ENCODE measurements around the gene ERBIN. TPM values are rescaled to one million over a fixed set of nuclear protein-coding genes. Genes with fewer than 3 reads are reported as not detected.

ERBIN gene
- polyA plus RNA-seq, 1 donor from 2014 or later = 28.4 TPM

- Histone ChIP-seq H3K36me3 (ENCODE audit: insufficient read depth, low read length) (no peaks in the 10 kb centered on the region), H3K4me2 (ENCODE audit: low read length) (no peak overlapping the region), H3K4me3 (ENCODE audit: low read length) (no peak overlapping the region), H3K79me2 (replicated peaks; ENCODE audit: insufficient read depth, low read length) (peaks cover 80% of the 10 kb centered on the region), H3K9me2 (ENCODE audit: insufficient read depth, low read length) (no peaks in the 10 kb centered on the region), H3F3A (ENCODE audit: insufficient read depth, low read length, poor library complexity, severe bottlenecking) (no peaks in the 10 kb centered on the region), H2AFZ (ENCODE audit: low read depth, low read length) (no peak overlapping the region), H3K9me3 (ENCODE audit: low read length) (no peaks in the 10 kb centered on the region), H4K20me1 (ENCODE audit: insufficient read depth) (no peaks in the 10 kb centered on the region), H3K27ac (ENCODE audit: low read length) (no peak overlapping the region), H3K27me3 (ENCODE audit: insufficient read depth, low read depth, low read length) (no peaks in the 10 kb centered on the region), H3K9ac (ENCODE audit: low read length) (no peak overlapping the region)
- TF ChIP-seq CTCF (IDR thresholded peaks at IDR 0.05; ENCODE audit: poor library complexity, severe bottlenecking) (no peak), EP300 (conservative IDR thresholded peaks at IDR 0.05; ENCODE audit: poor library complexity, severe bottlenecking) (no peak), TAF1 (IDR thresholded peaks at IDR 0.05; ENCODE audit: low read depth) (no peak), RAD21 (conservative IDR thresholded peaks at IDR 0.05) (no peak), REST (IDR thresholded peaks at IDR 0.05; ENCODE audit: borderline replicate concordance) (no peak), EZH2 (IDR thresholded peaks at IDR 0.05; ENCODE audit: borderline replicate concordance, insufficient read depth, low read length, poor library complexity, severe bottlenecking) (no peak), SMC3 (conservative IDR thresholded peaks at IDR 0.05; ENCODE audit: poor library complexity) (no peak), POLR2AphosphoS5 (IDR thresholded peaks at IDR 0.05) (no peak), MXI1 (conservative IDR thresholded peaks at IDR 0.05; ENCODE audit: poor library complexity, severe bottlenecking) (no peak)
Measured at GRCh38 chr5:65952259-65952658, 25.9 kb downstream of the ERBIN start.

- no peak overlapping the region for H3K27ac ChIP-seq (ENCODE audit: low read length)
- no peak overlapping the region for H2AFZ ChIP-seq (ENCODE audit: low read depth, low read length)
- no peak overlapping the region for H3K4me2 ChIP-seq (ENCODE audit: low read length)
- no peak overlapping the region for H3K4me3 ChIP-seq (ENCODE audit: low read length)
- TF ChIP-seq EP300 (conservative IDR thresholded peaks at IDR 0.05; ENCODE audit: poor library complexity, severe bottlenecking) = no peak
- TF ChIP-seq SMC3 (conservative IDR thresholded peaks at IDR 0.05; ENCODE audit: poor library complexity) = no peak
- TF ChIP-seq POLR2AphosphoS5 (IDR thresholded peaks at IDR 0.05) = no peak
- no peak for TF ChIP-seq EZH2 (IDR thresholded peaks at IDR 0.05; ENCODE audit: borderline replicate concordance, insufficient read depth, low read length, poor library complexity, severe bottlenecking)
- TF ChIP-seq REST (IDR thresholded peaks at IDR 0.05; ENCODE audit: borderline replicate concordance) = no peak
- TF ChIP-seq TAF1 (IDR thresholded peaks at IDR 0.05; ENCODE audit: low read depth) = no peak
- no peak for TF ChIP-seq MXI1 (conservative IDR thresholded peaks at IDR 0.05; ENCODE audit: poor library complexity, severe bottlenecking)
- no peak for TF ChIP-seq CTCF (IDR thresholded peaks at IDR 0.05; ENCODE audit: poor library complexity, severe bottlenecking)
- TF ChIP-seq RAD21 (conservative IDR thresholded peaks at IDR 0.05) = no peak
- H3K9me2 ChIP-seq (ENCODE audit: insufficient read depth, low read length) = no peaks in the 10 kb centered on the region
- no peaks in the 10 kb centered on the region for H3F3A ChIP-seq (ENCODE audit: insufficient read depth, low read length, poor library complexity, severe bottlenecking)
- no peaks in the 10 kb centered on the region for H3K36me3 ChIP-seq (ENCODE audit: insufficient read depth, low read length)
- no peaks in the 10 kb centered on the region for H4K20me1 ChIP-seq (ENCODE audit: insufficient read depth)
- no peaks in the 10 kb centered on the region for H3K27me3 ChIP-seq (ENCODE audit: insufficient read depth, low read depth, low read length)
- peaks cover 73% of the 10 kb centered on the region for H3K79me2 ChIP-seq (replicated peaks; ENCODE audit: insufficient read depth, low read length)
- H3K9ac ChIP-seq (ENCODE audit: low read length) = no peak overlapping the region
- H3K9me3 ChIP-seq (ENCODE audit: low read length) = no peaks in the 10 kb centered on the region
Measured at GRCh38 chr5:65954200-65954599, 27.8 kb downstream of the ERBIN start.
